ENCODE data around the gene TNFRSF12A. TPM values are rescaled to one million over a fixed set of nuclear protein-coding genes. Genes with fewer than 3 reads are reported as not detected.
"Not testable (repeated sequence)": the region's sequence is repeated elsewhere in the genome, so short reads cannot be mapped to it uniquely, and the experiment has no call there.

TNFRSF12A gene
- polyA plus RNA-seq, 1 donor (not counting 4 experiments of a cell fraction or from before 2014, with no cell fraction given), result 147 TPM

GRCh38 chr16:3051009-3051408 is 30.8 kb downstream of the TNFRSF12A start:
- Histone ChIP-seq H3K9ac (ENCODE audit: control insufficient read depth, extremely low read depth, insufficient read depth, low read length) (no peak overlapping the region), H3K27me3 (ENCODE audit: control insufficient read depth, extremely low read depth, insufficient read depth, low read length) (peaks cover 31% of the 10 kb centered on the region), H3K9me3 (ENCODE audit: control insufficient read depth, low read depth, low read length) (no peaks in the 10 kb centered on the region), H3K79me2 (ENCODE audit: control insufficient read depth, insufficient read depth, low read length) (no peaks in the 10 kb centered on the region), H3K36me3 (ENCODE audit: control insufficient read depth in 2 of 2, extremely low read depth in 1 of 2, insufficient read depth in 2 of 2, low read length in 2 of 2) (peaks cover 0 to 6% of the 10 kb centered on the region in 2 experiments), H3K4me2 (ENCODE audit: control insufficient read depth, extremely low read depth, insufficient read depth, low read depth, low read length) (no peak overlapping the region), H3K9me1 (ENCODE audit: control insufficient read depth, extremely low read depth, insufficient read depth, low read length) (no peaks in the 10 kb centered on the region), H2AFZ (ENCODE audit: control insufficient read depth, low read length) (no peak overlapping the region), H3K4me1 (ENCODE audit: control insufficient read depth, extremely low read depth, insufficient read depth, low read length) (no peaks in the 10 kb centered on the region), H3K27ac (ENCODE audit: control insufficient read depth, insufficient read depth, low read length) (no peak overlapping the region), H4K20me1 (ENCODE audit: control insufficient read depth, extremely low read depth, insufficient read depth, low read length) (no peaks in the 10 kb centered on the region), H3K4me3 (ENCODE audit: control insufficient read depth in 2 of 3, extremely low read depth in 1 of 3, insufficient read depth in 2 of 3, low read depth in 1 of 3, low read length in 3 of 3) (no peak overlapping the region)
- no peak for TF ChIP-seq CTCF (optimal IDR thresholded peaks at IDR 0.05 in 1 of 3, IDR thresholded peaks at IDR 0.05 in 1 of 3, conservative IDR thresholded peaks at IDR 0.05 in 1 of 3; ENCODE audit: extremely low read depth in 1 of 3, insufficient read depth in 2 of 3, low read length in 3 of 3)
- no peak for TF ChIP-seq EZH2 (IDR thresholded peaks at IDR 0.05; ENCODE audit: low read length)
- FAIRE-seq (no peak), DNase-seq (ENCODE audit: low read depth, low spot score) (no peak)
- dilution Hi-C loops (cut with MboI; ENCODE audit: extremely low pct_ligation_motif_present, low sequenced_read_pairs), result no loop called here

DNA sequence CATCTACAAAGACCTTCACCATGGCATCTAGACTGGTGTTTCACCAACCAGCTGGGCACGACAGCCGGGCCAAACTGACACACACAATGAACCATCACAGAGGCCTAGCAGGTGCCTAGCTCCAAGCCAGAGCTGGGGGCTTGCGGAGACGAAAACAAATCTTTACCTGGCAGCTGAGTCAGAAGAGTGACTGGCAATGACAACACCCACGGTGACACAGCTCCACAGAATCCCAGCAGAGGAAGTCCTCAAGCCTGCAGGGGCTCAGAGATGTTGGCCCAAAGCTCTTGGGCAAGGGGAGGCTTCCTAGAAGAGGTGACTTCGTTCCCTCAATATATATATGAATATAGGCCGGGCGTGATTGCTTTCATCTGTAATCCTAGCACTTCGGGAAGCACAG is 31.3 kb downstream of the TNFRSF12A start:
- DNase-seq (ENCODE audit: low read depth, low spot score) (no peak), FAIRE-seq (no peak)
- no peaks in the 10 kb centered on the region for H4K20me1 ChIP-seq (ENCODE audit: control insufficient read depth, extremely low read depth, insufficient read depth, low read length)
- no peaks in the 10 kb centered on the region for H3K4me1 ChIP-seq (ENCODE audit: control insufficient read depth, extremely low read depth, insufficient read depth, low read length)
- TF ChIP-seq CTCF (optimal IDR thresholded peaks at IDR 0.05 in 1 of 3, IDR thresholded peaks at IDR 0.05 in 1 of 3, conservative IDR thresholded peaks at IDR 0.05 in 1 of 3; ENCODE audit: extremely low read depth in 1 of 3, insufficient read depth in 2 of 3, low read length in 3 of 3) (no peak), EZH2 (IDR thresholded peaks at IDR 0.05; ENCODE audit: low read length) (no peak)
- H3K36me3 ChIP-seq (ENCODE audit: control insufficient read depth in 2 of 2, extremely low read depth in 1 of 2, insufficient read depth in 2 of 2, low read length in 2 of 2), result peaks cover 0 to 6% of the 10 kb centered on the region in 2 experiments
- H3K9ac ChIP-seq (ENCODE audit: control insufficient read depth, extremely low read depth, insufficient read depth, low read length), result no peak overlapping the region
- H3K27me3 ChIP-seq (ENCODE audit: control insufficient read depth, extremely low read depth, insufficient read depth, low read length), result peaks cover 26% of the 10 kb centered on the region
- H3K4me3 ChIP-seq (ENCODE audit: control insufficient read depth in 2 of 3, extremely low read depth in 1 of 3, insufficient read depth in 2 of 3, low read depth in 1 of 3, low read length in 3 of 3), result no peak overlapping the region
- no peak overlapping the region for H3K4me2 ChIP-seq (ENCODE audit: control insufficient read depth, extremely low read depth, insufficient read depth, low read depth, low read length)
- H3K27ac ChIP-seq (ENCODE audit: control insufficient read depth, insufficient read depth, low read length), result no peak overlapping the region
- no peaks in the 10 kb centered on the region for H3K79me2 ChIP-seq (ENCODE audit: control insufficient read depth, insufficient read depth, low read length)
- no peak overlapping the region for H2AFZ ChIP-seq (ENCODE audit: control insufficient read depth, low read length)
- dilution Hi-C loops (cut with MboI; ENCODE audit: extremely low pct_ligation_motif_present, low sequenced_read_pairs), result no loop called here
- no peaks in the 10 kb centered on the region for H3K9me3 ChIP-seq (ENCODE audit: control insufficient read depth, low read depth, low read length)
- H3K9me1 ChIP-seq (ENCODE audit: control insufficient read depth, extremely low read depth, insufficient read depth, low read length), result no peaks in the 10 kb centered on the region

DNA sequence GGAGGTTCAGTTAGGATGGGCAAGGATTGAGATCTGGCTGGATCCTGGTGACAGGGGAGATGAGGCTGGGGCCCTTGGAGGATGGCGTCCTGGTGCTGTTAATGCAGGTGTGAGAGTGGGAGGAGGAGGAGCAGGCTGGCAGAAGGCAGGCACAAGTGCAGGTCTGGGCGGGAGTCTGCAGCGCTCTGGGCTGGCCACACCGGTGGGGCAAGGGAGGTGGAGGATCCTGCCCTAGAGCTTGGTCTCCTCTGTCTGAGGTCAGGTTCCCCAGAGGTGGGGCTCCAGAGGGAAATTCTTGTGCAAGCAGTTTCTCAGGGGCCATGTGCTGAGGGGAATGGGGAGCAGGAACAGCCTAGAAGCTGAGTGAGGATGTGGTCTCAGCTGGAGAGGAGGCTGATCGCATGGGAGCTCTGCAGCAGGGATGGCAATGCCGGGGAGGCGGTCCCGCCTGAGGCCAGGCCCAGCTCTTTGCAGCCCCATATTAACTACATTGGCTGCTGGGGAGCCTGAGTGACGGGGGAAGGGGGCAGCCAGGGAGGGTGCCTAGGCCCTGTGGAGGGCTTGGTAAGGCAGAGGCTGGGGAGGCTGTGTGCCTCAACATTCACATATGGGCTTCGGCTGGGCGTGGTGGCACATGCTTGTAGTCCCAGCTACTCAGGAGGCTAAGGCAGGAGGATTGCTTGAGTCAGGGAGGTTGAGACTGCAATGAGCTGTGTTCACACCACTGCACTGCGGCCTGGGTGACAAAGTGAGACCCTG is 32.6 kb downstream of the TNFRSF12A start:
- H3K4me1 ChIP-seq (ENCODE audit: control insufficient read depth, extremely low read depth, insufficient read depth, low read length); H3K27ac ChIP-seq (ENCODE audit: control insufficient read depth, insufficient read depth, low read length); H3K9ac ChIP-seq (ENCODE audit: control insufficient read depth, extremely low read depth, insufficient read depth, low read length); DNase-seq (ENCODE audit: low read depth, low spot score); H3K9me1 ChIP-seq (ENCODE audit: control insufficient read depth, extremely low read depth, insufficient read depth, low read length); H3K4me2 ChIP-seq (ENCODE audit: control insufficient read depth, extremely low read depth, insufficient read depth, low read depth, low read length); dilution Hi-C loops (cut with MboI; ENCODE audit: extremely low pct_ligation_motif_present, low sequenced_read_pairs); H3K4me3 ChIP-seq (ENCODE audit: control insufficient read depth in 2 of 3, extremely low read depth in 1 of 3, insufficient read depth in 2 of 3, low read depth in 1 of 3, low read length in 3 of 3); FAIRE-seq; H3K79me2 ChIP-seq (ENCODE audit: control insufficient read depth, insufficient read depth, low read length); H4K20me1 ChIP-seq (ENCODE audit: control insufficient read depth, extremely low read depth, insufficient read depth, low read length); H2AFZ ChIP-seq (ENCODE audit: control insufficient read depth, low read length); H3K36me3 ChIP-seq (ENCODE audit: control insufficient read depth in 2 of 2, extremely low read depth in 1 of 2, insufficient read depth in 2 of 2, low read length in 2 of 2); H3K9me3 ChIP-seq (ENCODE audit: control insufficient read depth, low read depth, low read length): not testable (repeated sequence)
- H3K27me3 ChIP-seq (ENCODE audit: control insufficient read depth, extremely low read depth, insufficient read depth, low read length), result peaks cover 13% of the 10 kb centered on the region

DNA sequence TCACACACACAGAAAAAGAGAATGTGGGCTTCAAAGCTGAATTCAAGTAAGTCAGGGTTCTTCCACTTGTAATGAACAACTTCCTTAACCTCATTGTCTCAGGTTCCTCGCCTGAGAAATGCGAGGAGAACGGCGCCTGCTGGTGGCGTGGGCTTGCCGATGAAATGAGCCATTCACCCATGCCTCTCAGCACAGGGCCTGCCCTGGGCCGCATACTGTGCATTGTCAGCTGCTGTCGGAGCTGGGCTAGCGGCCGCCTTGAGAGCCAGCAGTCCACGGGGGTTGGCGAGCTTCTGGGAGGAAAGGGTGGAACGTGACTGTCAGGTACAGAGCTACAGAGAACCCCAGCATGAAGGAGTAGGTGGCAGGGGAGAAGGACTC is 33.2 kb downstream of the TNFRSF12A start:
- H3K79me2 ChIP-seq (ENCODE audit: control insufficient read depth, insufficient read depth, low read length); H3K27ac ChIP-seq (ENCODE audit: control insufficient read depth, insufficient read depth, low read length); H3K36me3 ChIP-seq (ENCODE audit: control insufficient read depth in 2 of 2, extremely low read depth in 1 of 2, insufficient read depth in 2 of 2, low read length in 2 of 2); H3K4me2 ChIP-seq (ENCODE audit: control insufficient read depth, extremely low read depth, insufficient read depth, low read depth, low read length); H3K9ac ChIP-seq (ENCODE audit: control insufficient read depth, extremely low read depth, insufficient read depth, low read length); dilution Hi-C loops (cut with MboI; ENCODE audit: extremely low pct_ligation_motif_present, low sequenced_read_pairs); DNase-seq (ENCODE audit: low read depth, low spot score); H4K20me1 ChIP-seq (ENCODE audit: control insufficient read depth, extremely low read depth, insufficient read depth, low read length); H3K4me3 ChIP-seq (ENCODE audit: control insufficient read depth in 2 of 3, extremely low read depth in 1 of 3, insufficient read depth in 2 of 3, low read depth in 1 of 3, low read length in 3 of 3); H3K9me3 ChIP-seq (ENCODE audit: control insufficient read depth, low read depth, low read length); H3K9me1 ChIP-seq (ENCODE audit: control insufficient read depth, extremely low read depth, insufficient read depth, low read length); FAIRE-seq; H3K4me1 ChIP-seq (ENCODE audit: control insufficient read depth, extremely low read depth, insufficient read depth, low read length); H3K27me3 ChIP-seq (ENCODE audit: control insufficient read depth, extremely low read depth, insufficient read depth, low read length); H2AFZ ChIP-seq (ENCODE audit: control insufficient read depth, low read length): not testable (repeated sequence)
